ENCODE measurements around the gene MYO3B. TPM values are rescaled to one million over a fixed set of nuclear protein-coding genes. Genes with fewer than 3 reads are reported as not detected.
"Not testable (repeated sequence)": the region's sequence is repeated elsewhere in the genome, so short reads cannot be mapped to it uniquely, and the experiment has no call there.

Gene MYO3B
- total and polyA plus RNA-seq, 2 of the 8 experiments (the other 6 are each of a cell fraction or from before 2014, with no cell fraction given): 0.17 to 0.19 TPM

DNA sequence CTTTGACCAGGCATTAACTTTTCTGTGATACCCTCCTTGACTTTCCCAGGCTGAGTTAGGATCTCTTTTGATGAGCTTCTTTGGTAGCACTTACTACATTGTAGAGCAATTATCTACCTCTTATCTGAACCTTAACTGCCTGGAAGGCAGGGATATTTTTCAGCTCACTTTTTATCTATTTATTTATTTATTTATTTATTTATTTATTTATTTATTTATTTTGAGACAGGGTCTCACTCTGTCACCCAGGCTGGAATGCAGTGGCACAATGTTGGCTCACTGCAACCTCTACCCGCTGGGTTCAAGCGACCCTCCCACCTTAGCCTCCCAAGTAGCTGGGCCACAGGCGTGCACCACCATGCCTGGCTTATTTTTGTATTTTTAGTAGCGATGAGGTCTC lies 294.6 kb downstream of the MYO3B start:
- not testable (repeated sequence) for H2AFZ ChIP-seq (ENCODE audit: low read length); H3K23ac ChIP-seq (ENCODE audit: insufficient read length); H3K9me3 ChIP-seq (ENCODE audit: insufficient read depth in 2 of 2, low read depth in 1 of 2, low read length in 1 of 2); H3K23me2 ChIP-seq (ENCODE audit: low read depth, low read length); H3K4ac ChIP-seq (replicated peaks; ENCODE audit: insufficient read length, low read depth, low read length); H2BK5ac ChIP-seq (ENCODE audit: low read depth, low read length); H3K14ac ChIP-seq (ENCODE audit: insufficient read length); DNase-seq (ENCODE audit: low read depth in 1 of 2, low spot score in 2 of 2); H2BK120ac ChIP-seq (replicated peaks; ENCODE audit: low read depth, low read length); H3K56ac ChIP-seq (replicated peaks; ENCODE audit: insufficient read length, low read depth, low read length); H3K18ac ChIP-seq (ENCODE audit: extremely low read depth, low read length); H3K4me2 ChIP-seq (ENCODE audit: insufficient read depth in 1 of 2, low read depth in 2 of 2, low read length in 2 of 2); H3K27ac ChIP-seq (ENCODE audit: low read depth, low read length); H4K20me1 ChIP-seq (replicated peaks in 1 of 2; ENCODE audit: control insufficient read depth in 1 of 2, insufficient read depth in 2 of 2, low read length in 2 of 2); H3K4me3 ChIP-seq (ENCODE audit: extremely low read depth in 1 of 4, insufficient read depth in 2 of 4, low read depth in 3 of 4, low read length in 4 of 4); H3K79me1 ChIP-seq (ENCODE audit: low read depth, low read length); H2BK20ac ChIP-seq (ENCODE audit: low read length); H3K27me3 ChIP-seq (replicated peaks in 1 of 4; ENCODE audit: control insufficient read depth in 3 of 4, extremely low read depth in 1 of 4, insufficient read depth in 3 of 4, low read length in 3 of 4); H4K8ac ChIP-seq (ENCODE audit: extremely low read depth, insufficient read depth, low read length); H2AK5ac ChIP-seq (ENCODE audit: low read depth, low read length); FAIRE-seq; H4K5ac ChIP-seq (ENCODE audit: insufficient read length, low read depth, low read length); H4K91ac ChIP-seq (replicated peaks; ENCODE audit: insufficient read length, low read length); H3K36me3 ChIP-seq (ENCODE audit: control insufficient read depth in 2 of 4, insufficient read depth in 4 of 4, low read length in 3 of 4); H3K79me2 ChIP-seq (ENCODE audit: control insufficient read depth in 1 of 2, insufficient read depth in 2 of 2, low read length in 2 of 2); H2BK15ac ChIP-seq (ENCODE audit: low read length); H3K4me1 ChIP-seq (replicated peaks in 1 of 4; ENCODE audit: control insufficient read depth in 3 of 4, insufficient read depth in 4 of 4, low read length in 3 of 4)
- 88% methylated on average over 4 of the region's 4 CpGs; no CpG with 5 or more reads in 1 of the 2 experiments for WGBS, 2 experiments (ENCODE audit: extremely low coverage in 1 of 2, insufficient coverage in 1 of 2, insufficient read length in 1 of 2, insufficient replicate concordance in 2 of 2, low coverage in 1 of 2, low lambda C conversion rate in 2 of 2, missing lambda C conversion rate in 1 of 2)
- Histone ChIP-seq H3K9ac (replicated peaks in 1 of 4; ENCODE audit: extremely low read depth in 1 of 4, low read depth in 3 of 4, low read length in 3 of 4) (0 out of 7 replicates have a peak overlapping the region, but pooled peaks of 1 of the 4 experiments have one; percentile 32), H2BK12ac (ENCODE audit: low read depth, low read length) (peak overlapping the region; percentile 22; the same call in 1 of the 2 replicates)
- POLR2A ChIA-PET (ENCODE audit: partially characterized antibody): interaction anchor here (0.7 kb wide), 1 partner anchor 194 kb away, joined by 3 read pairs; no protein-coding TSS in a partner anchor
- CTCF ChIA-PET (ENCODE audit: partially characterized antibody): interaction anchor here (0.7 to 2.4 kb wide), 5 partner anchors 14 to 340 kb away, joined by 3 to 6 read pairs (median 3); no protein-coding TSS in a partner anchor
